HFFc6 (cell line): ENCODE data around the gene ATP11A. TPM values are rescaled to one million over a fixed set of nuclear protein-coding genes. Genes with fewer than 3 reads are reported as not detected.

ENCODE experiments used
- DNase-seq: peaks from one replicate; pipeline ENCODE4 v3.0.0-alpha.2; 2018
- H3K27ac Mint-ChIP-seq: 2 replicates; pipeline ENCODE4 v1.8.0; 2020; ENCODE audit warnings: mild to moderate bottlenecking, mixed read lengths
- H3K27me3 Mint-ChIP-seq: 2 replicates; pipeline ENCODE4 v1.8.0; 2021; ENCODE audit warnings: mild to moderate bottlenecking, moderate library complexity, mixed read lengths; ENCODE audit not compliant: insufficient read depth
- H3K36me3 Mint-ChIP-seq: 2 replicates; pipeline ENCODE4 v1.8.0; 2021; ENCODE audit warnings: low read depth, mixed read lengths
- H3K4me1 Mint-ChIP-seq: 2 replicates; pipeline ENCODE4 v1.8.0; 2020; ENCODE audit warnings: low read depth, mixed read lengths
- H3K4me3 Mint-ChIP-seq: 2 replicates; pipeline ENCODE4 v1.8.0; 2020; ENCODE audit warnings: mild to moderate bottlenecking, moderate library complexity, mixed read lengths
- H3K9me3 Mint-ChIP-seq: 2 replicates; pipeline ENCODE4 v1.8.0; 2020; ENCODE audit warnings: mild to moderate bottlenecking, mixed read lengths
- CTCF ChIP-seq: fragments of 200-600 bp; sonication (generic); IDR thresholded peaks from 2 replicates; pipeline ENCODE4 v1.5.0; 2021; ENCODE audit warnings: antibody characterized with exemption, mild to moderate bottlenecking
- total RNA-seq, 6 experiments: library from RNA; stranded (reverse); fragmentation: NEBNext Ultra II Directional; extraction: Animal tissue kit (Norgen Biotek cat#: 25700); gene quantifications; 2 replicates in 1 of 6; 3 replicates in 5 of 6; pipeline ENCODE4 v1.2.3, GENCODE V29; 2021

The ATP11A gene
- total RNA-seq, 6 experiments from 2014 or later, result 4.3 to 29.9 (median 6.5) TPM

DNA sequence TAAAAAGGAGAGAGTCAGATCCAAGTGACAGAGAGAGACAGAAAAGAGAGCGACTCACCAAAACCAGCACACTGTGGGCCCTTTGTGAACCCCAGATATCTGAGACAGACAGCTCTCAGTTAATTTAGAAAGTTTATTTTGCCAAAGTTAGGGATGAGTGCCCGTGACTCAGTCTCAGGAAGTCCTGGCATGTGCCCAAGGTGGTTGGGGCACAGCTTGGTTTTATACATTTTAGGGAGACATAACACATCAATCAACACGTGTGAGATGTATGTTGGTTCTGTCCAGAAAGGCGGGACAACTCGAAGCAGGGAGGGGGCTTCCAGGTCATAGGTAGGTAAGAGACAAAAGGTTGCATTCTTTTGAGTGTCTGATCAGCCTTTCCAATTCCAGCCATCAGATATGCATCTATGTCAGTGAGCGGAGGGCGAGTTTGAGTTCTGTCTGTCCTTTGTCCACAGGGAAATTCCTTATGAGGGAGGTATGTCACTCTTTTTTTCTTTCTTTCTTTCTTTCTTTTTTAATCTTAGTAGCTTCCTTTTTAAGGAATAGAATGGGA, 37.2 kb upstream of the ATP11A start:
- H3K36me3 Mint-ChIP-seq, result no peaks in the 10 kb centered on the region; the same call in 1 of the 2 replicates
- no peak overlapping the region for H3K4me3 Mint-ChIP-seq
- TF ChIP-seq CTCF, result no peak
- H3K27me3 Mint-ChIP-seq, result peaks cover 7% of the 10 kb centered on the region; the same call in 1 of the 2 replicates
- H3K9me3 Mint-ChIP-seq, result no peaks in the 10 kb centered on the region
- peaks cover 7% of the 10 kb centered on the region; the same call in 1 of the 2 replicates for H3K4me1 Mint-ChIP-seq
- no peak for DNase-seq
- H3K27ac Mint-ChIP-seq, result no peak overlapping the region

- peaks cover 8% of the 10 kb centered on the region; the same call in 1 of the 2 replicates for H3K4me1 Mint-ChIP-seq
- H3K27me3 Mint-ChIP-seq, result peaks cover 7% of the 10 kb centered on the region; the same call in 1 of the 2 replicates
- no peak overlapping the region for H3K4me3 Mint-ChIP-seq
- no peaks in the 10 kb centered on the region for H3K9me3 Mint-ChIP-seq
- TF ChIP-seq CTCF, result no peak
- no peaks in the 10 kb centered on the region; the same call in 1 of the 2 replicates for H3K36me3 Mint-ChIP-seq
- H3K27ac Mint-ChIP-seq, result no peak overlapping the region
- DNase-seq, result no peak
Measured at GRCh38 chr13:112653071-112653470, 36.8 kb upstream of the ATP11A start.

- DNase-seq, result no peak
- Mint-ChIP-seq H3K36me3 (no peaks in the 10 kb centered on the region), H3K4me1 (peaks cover 20% of the 10 kb centered on the region; the same call in 1 of the 2 replicates), H3K4me3 (no peak overlapping the region), H3K9me3 (no peaks in the 10 kb centered on the region), H3K27me3 (no peaks in the 10 kb centered on the region), H3K27ac (no peak overlapping the region)
- TF ChIP-seq CTCF, result no peak
Measured at GRCh38 chr13:112655913-112656312, 33.9 kb upstream of the ATP11A start.

- no peaks in the 10 kb centered on the region for H3K36me3 Mint-ChIP-seq
- no peak overlapping the region; the same call in 1 of the 2 replicates for H3K4me3 Mint-ChIP-seq
- H3K27ac Mint-ChIP-seq, result peak overlapping the region; percentile 38; the same call in 1 of the 2 replicates
- no peaks in the 10 kb centered on the region for H3K27me3 Mint-ChIP-seq
- peaks cover 13% of the 10 kb centered on the region; the same call in 1 of the 2 replicates for H3K4me1 Mint-ChIP-seq
- DNase-seq, result peak; percentile 51
- no peak for TF ChIP-seq CTCF
- H3K9me3 Mint-ChIP-seq, result no peaks in the 10 kb centered on the region
Measured at GRCh38 chr13:112657850-112658445, 31.9 kb upstream of the ATP11A start.

DNA sequence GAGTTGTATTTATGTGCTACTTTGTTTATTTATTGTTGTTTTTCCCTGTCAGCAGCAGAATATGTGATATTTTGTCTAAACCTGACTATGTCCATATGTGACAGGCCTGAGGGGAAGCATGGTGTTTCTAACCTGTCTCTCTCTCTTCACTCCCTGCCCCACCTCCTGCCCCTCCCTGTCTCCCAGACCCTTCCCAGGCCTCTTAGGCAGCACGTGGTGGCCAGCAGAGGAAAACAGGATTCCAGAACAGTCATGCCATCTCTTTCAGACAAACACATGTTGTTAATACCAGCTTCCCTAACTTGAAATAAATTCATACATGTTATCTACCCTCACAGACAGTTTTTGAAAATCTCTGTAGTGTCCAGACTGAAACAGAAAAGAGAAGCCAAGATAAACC, 31.0 kb upstream of the ATP11A start:
- Mint-ChIP-seq H3K9me3 (no peaks in the 10 kb centered on the region), H3K4me3 (no peak overlapping the region), H3K27ac (peak overlapping the region; percentile 32; the same call in 1 of the 2 replicates), H3K27me3 (no peaks in the 10 kb centered on the region), H3K4me1 (peaks cover 13% of the 10 kb centered on the region; the same call in 1 of the 2 replicates), H3K36me3 (no peaks in the 10 kb centered on the region)
- no peak for TF ChIP-seq CTCF
- no peak for DNase-seq
